C4-2B (cell line): ENCODE measurements around the gene RESP18.

Experiments used
- ZFX ChIP-seq: fragments of 450-650 bp; IDR thresholded peaks from 2 replicates; pipeline ENCODE4 v1.6.1; 2017
- TF ChIP-seq, protein P1 (sequence below): fragments of 450-650 bp; conservative IDR thresholded peaks from 2 replicates; pipeline ENCODE4 v1.5.1; 2017; ENCODE audit warnings: mild to moderate bottlenecking

DNA sequence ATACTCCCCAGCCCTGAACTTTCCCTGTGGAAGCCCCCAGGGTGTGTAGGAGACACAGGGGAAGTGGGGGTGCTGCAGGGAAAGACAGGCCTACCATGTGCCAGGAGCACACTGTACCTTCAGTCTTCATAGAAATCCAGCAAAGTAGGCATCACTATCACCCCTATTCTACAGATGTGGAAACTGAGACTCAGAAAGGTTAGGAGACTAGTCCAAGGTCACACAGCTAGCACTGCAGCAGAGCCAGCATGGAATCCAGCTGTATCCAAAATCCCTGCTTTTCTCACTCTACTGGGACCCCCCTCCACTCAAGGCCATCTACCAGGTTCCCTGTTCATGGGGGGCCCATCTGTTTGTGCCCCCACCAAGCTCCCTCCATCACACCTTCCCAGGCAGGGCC lies 48.4 kb upstream of the RESP18 start:
- TF ChIP-seq, protein P1, sequence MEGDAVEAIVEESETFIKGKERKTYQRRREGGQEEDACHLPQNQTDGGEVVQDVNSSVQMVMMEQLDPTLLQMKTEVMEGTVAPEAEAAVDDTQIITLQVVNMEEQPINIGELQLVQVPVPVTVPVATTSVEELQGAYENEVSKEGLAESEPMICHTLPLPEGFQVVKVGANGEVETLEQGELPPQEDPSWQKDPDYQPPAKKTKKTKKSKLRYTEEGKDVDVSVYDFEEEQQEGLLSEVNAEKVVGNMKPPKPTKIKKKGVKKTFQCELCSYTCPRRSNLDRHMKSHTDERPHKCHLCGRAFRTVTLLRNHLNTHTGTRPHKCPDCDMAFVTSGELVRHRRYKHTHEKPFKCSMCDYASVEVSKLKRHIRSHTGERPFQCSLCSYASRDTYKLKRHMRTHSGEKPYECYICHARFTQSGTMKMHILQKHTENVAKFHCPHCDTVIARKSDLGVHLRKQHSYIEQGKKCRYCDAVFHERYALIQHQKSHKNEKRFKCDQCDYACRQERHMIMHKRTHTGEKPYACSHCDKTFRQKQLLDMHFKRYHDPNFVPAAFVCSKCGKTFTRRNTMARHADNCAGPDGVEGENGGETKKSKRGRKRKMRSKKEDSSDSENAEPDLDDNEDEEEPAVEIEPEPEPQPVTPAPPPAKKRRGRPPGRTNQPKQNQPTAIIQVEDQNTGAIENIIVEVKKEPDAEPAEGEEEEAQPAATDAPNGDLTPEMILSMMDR, result no peak
- no peak for TF ChIP-seq ZFX
